Neutrophil (primary cell): ENCODE data around the gene PAN2.

Experiments used
- H3K27ac ChIP-seq: fragments of 200-600 bp; sonication (generic); 2 replicates; pipeline ENCODE4 v1.5.1; 2016; ENCODE audit warnings: mild to moderate bottlenecking, moderate library complexity
- H3K27me3 ChIP-seq: fragments of 200-600 bp; sonication (generic); 2 replicates; pipeline ENCODE4 v1.6.0; 2016; ENCODE audit warnings: mild to moderate bottlenecking
- H3K36me3 ChIP-seq: fragments of 200-600 bp; sonication (generic); 2 replicates; pipeline ENCODE4 v1.5.1; 2017
- H3K4me1 ChIP-seq, 2 experiments: fragments of 200-600 bp in 1 of 2; sonication (generic) in 1 of 2; 1 replicate in 1 of 2; 2 replicates in 1 of 2; pipeline versions ENCODE4 v1.5.1 to v1.6.1; 2013 to 2016; ENCODE audit warnings: low read depth in 1 of 2, low read length in 1 of 2, mild to moderate bottlenecking in 1 of 2, moderate library complexity in 1 of 2; ENCODE audit not compliant: control insufficient read depth in 1 of 2, insufficient read depth in 1 of 2
- H3K4me3 ChIP-seq, 2 experiments: fragments of 200-600 bp in 1 of 2; sonication (generic) in 1 of 2; 1 replicate in 1 of 2; 2 replicates in 1 of 2; pipeline ENCODE4 v1.5.1; 2013 to 2016; ENCODE audit warnings: low read depth in 1 of 2, low read length in 1 of 2, mild to moderate bottlenecking in 1 of 2, moderate library complexity in 1 of 2
- H3K9me3 ChIP-seq: fragments of 200-600 bp; sonication (generic); 2 replicates; pipeline ENCODE4 v1.5.1; 2016
- CTCF ChIP-seq: fragments of 200-600 bp; sonication (generic); IDR thresholded peaks from 2 replicates; pipeline ENCODE4 v1.5.1; 2016; ENCODE audit warnings: antibody characterized with exemption

PAN2 gene

DNA sequence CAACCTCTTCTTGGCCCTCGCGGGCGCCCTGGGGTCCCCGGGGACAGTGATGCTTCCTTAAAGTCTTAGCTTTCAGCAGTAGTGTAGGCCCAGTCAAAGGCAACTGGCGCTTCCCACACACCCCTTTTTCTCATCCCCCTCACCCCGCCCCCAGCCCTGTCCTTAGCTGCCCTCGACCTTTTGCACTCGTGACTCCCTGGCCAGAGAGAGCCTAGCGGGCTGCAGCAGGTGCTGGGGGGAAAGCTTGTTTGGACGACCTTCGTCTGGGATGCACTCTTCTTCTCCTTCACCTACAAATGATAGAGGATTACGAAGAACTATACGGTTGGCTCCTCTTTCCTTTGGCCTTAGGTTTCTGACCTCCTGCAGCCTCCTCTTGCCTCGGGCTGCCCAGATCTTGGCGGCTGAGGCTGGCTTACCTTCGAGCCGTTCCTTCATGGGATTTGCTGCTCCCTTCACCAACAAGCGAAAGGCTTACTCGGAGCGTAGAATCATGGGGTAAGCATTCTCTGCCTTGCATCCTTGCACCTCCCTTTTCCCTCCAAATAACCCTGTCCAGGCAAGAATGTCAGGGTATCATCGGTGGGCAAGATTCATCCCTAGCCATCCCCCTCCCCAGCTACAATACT lies 66.2 kb downstream of the PAN2 start:
- peak overlapping the region; percentile 79 to 80 for H3K4me3 ChIP-seq
- no peaks in the 10 kb centered on the region for H3K27me3 ChIP-seq
- H3K9me3 ChIP-seq: no peaks in the 10 kb centered on the region
- H3K27ac ChIP-seq: peak overlapping the region; percentile 89
- no peak for TF ChIP-seq CTCF
- H3K4me1 ChIP-seq: peaks cover 17 to 19% of the 10 kb centered on the region in 2 experiments
- peaks cover 28% of the 10 kb centered on the region for H3K36me3 ChIP-seq

- peak; percentile 61 for TF ChIP-seq CTCF
- H3K27ac ChIP-seq: peak within 1 kb of the TSS; percentile 89
- H3K4me1 ChIP-seq: peaks cover 17 to 19% of the 10 kb centered on the region in 2 experiments
- no peaks in the 10 kb centered on the region for H3K9me3 ChIP-seq
- H3K27me3 ChIP-seq: no peaks in the 10 kb centered on the region
- peaks cover 21% of the 10 kb centered on the region for H3K36me3 ChIP-seq
- H3K4me3 ChIP-seq: peak within 1 kb of the TSS; percentile 79 to 80
These were observed 66.9 kb downstream of the PAN2 start, which contains the start of gene COQ10A for GRCh38 chr12:56266693-56267442. Gene COQ10A, plus strand, starts transcription at chr12:56266942. Its CDS starts 177 bp downstream, at chr12:56267119.
